Tibial nerve (tissue), 4 donors: ENCODE data around the gene ZKSCAN5. TPM values are rescaled to one million over a fixed set of nuclear protein-coding genes. Genes with fewer than 3 reads are reported as not detected.
"Not testable (repeated sequence)": the region's sequence is repeated elsewhere in the genome, so short reads cannot be mapped to it uniquely, and the experiment has no call there.

ENCODE experiments used
- DNase-seq, 2 donors: peaks; one replicate each; pipeline ENCODE4 v3.0.0-alpha.2; 2019; ENCODE audit warnings: low spot score in 2 of 2
- H3K27ac ChIP-seq, 4 donors: fragments of 200-600 bp; sonication (generic) in 3 of 4; one replicate each; pipeline ENCODE4 v1.5.1; 2017 to 2019; ENCODE audit warnings: mild to moderate bottlenecking in 1 of 4
- H3K27me3 ChIP-seq, 2 donors: fragments of 200-600 bp; sonication (generic) in 1 of 2; one replicate each; pipeline versions ENCODE4 v1.5.1 to v1.6.0; 2017 to 2019
- H3K36me3 ChIP-seq, 3 donors: fragments of 200-600 bp; sonication (generic); one replicate each; pipeline ENCODE4 v1.5.1; 2018 to 2019
- H3K4me1 ChIP-seq, 4 donors: fragments of 200-600 bp; sonication (generic) in 3 of 4; one replicate each; pipeline ENCODE4 v1.5.1; 2017 to 2019
- H3K4me3 ChIP-seq, 4 donors: fragments of 200-600 bp; sonication (generic) in 3 of 4; one replicate each; pipeline ENCODE4 v1.5.1; 2017 to 2019; ENCODE audit warnings: mild to moderate bottlenecking in 1 of 4, moderate library complexity in 1 of 4
- H3K9me3 ChIP-seq, 4 donors: fragments of 200-600 bp; sonication (generic) in 3 of 4; one replicate each; pipeline ENCODE4 v1.5.1; 2017 to 2019
- EP300 ChIP-seq, 2 donors: sonication (generic); formaldehyde crosslinking; IDR thresholded peaks; one replicate each; pipeline ENCODE4 v1.6.1; 2017; ENCODE audit warnings: antibody characterized with exemption in 2 of 2, mild to moderate bottlenecking in 1 of 2
- POLR2A ChIP-seq, 2 donors: fragments of 450-650 bp; IDR thresholded peaks; one replicate each; pipeline ENCODE4 v1.6.1; 2017; ENCODE audit warnings: antibody characterized with exemption in 2 of 2, mild to moderate bottlenecking in 2 of 2, moderate library complexity in 2 of 2
- WGBS, 2 donors: methylation state at CpG; one replicate each; pipeline ENCODE4 v1.1.5; 2018; 5-methylcytosine and 5-hydroxymethylcytosine counted together
- total RNA-seq, 4 donors: library from RNA; depleted of rRNA; stranded (reverse); fragments of >200 nt; gene quantifications; one replicate each; pipeline ENCODE4 v1.1.0, GENCODE V29; 2016
- TF ChIP-seq, protein P1 (sequence below), 5 experiments: fragments of 200-600 bp in 3 of 5; fragments of 450-650 bp in 2 of 5; sonication (generic) in 3 of 5; IDR thresholded peaks; one replicate each; pipeline ENCODE4 v1.5.1; 2016 to 2019; ENCODE audit warnings: antibody characterized with exemption in 5 of 5, mild to moderate bottlenecking in 3 of 5, moderate library complexity in 2 of 5

The ZKSCAN5 gene
- total RNA-seq, 4 donors from 2014 or later: 9.0 to 11.7 (median 9.9) TPM

- no peak for DNase-seq
- Histone ChIP-seq H3K27me3 (no peaks in the 10 kb centered on the region), H3K36me3 (peaks cover 0 to 66% (median 0%) of the 10 kb centered on the region in 3 donors), H3K4me1 (no peaks in the 10 kb centered on the region), H3K4me3 (no peak overlapping the region), H3K27ac (no peak overlapping the region), H3K9me3 (no peaks in the 10 kb centered on the region)
- TF ChIP-seq POLR2A (IDR thresholded peaks at IDR 0.05): no peak
- TF ChIP-seq EP300 (IDR thresholded peaks at IDR 0.05): no peak
- TF ChIP-seq, protein P1, sequence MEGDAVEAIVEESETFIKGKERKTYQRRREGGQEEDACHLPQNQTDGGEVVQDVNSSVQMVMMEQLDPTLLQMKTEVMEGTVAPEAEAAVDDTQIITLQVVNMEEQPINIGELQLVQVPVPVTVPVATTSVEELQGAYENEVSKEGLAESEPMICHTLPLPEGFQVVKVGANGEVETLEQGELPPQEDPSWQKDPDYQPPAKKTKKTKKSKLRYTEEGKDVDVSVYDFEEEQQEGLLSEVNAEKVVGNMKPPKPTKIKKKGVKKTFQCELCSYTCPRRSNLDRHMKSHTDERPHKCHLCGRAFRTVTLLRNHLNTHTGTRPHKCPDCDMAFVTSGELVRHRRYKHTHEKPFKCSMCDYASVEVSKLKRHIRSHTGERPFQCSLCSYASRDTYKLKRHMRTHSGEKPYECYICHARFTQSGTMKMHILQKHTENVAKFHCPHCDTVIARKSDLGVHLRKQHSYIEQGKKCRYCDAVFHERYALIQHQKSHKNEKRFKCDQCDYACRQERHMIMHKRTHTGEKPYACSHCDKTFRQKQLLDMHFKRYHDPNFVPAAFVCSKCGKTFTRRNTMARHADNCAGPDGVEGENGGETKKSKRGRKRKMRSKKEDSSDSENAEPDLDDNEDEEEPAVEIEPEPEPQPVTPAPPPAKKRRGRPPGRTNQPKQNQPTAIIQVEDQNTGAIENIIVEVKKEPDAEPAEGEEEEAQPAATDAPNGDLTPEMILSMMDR (IDR thresholded peaks at IDR 0.05): no peak
- WGBS, 2 donors: 94 to 95% methylated on average over 3 of the region's 3 CpGs
Observed at GRCh38 chr7:99571768-99572167, 67.3 kb downstream of the ZKSCAN5 start.

- H3K4me1 ChIP-seq: no peaks in the 10 kb centered on the region
- no peaks in the 10 kb centered on the region for H3K9me3 ChIP-seq
- no peak for DNase-seq
- WGBS, 2 donors: 69 to 75% methylated on average over 1 of the region's 1 CpG
- H3K27me3 ChIP-seq: no peaks in the 10 kb centered on the region
- H3K36me3 ChIP-seq: peaks cover 0 to 61% (median 0%) of the 10 kb centered on the region in 3 donors
- no peak overlapping the region for H3K4me3 ChIP-seq
- TF ChIP-seq EP300 (IDR thresholded peaks at IDR 0.05): no peak
- TF ChIP-seq, protein P1 (IDR thresholded peaks at IDR 0.05): no peak
- TF ChIP-seq POLR2A (IDR thresholded peaks at IDR 0.05): no peak
- H3K27ac ChIP-seq: no peak overlapping the region
Observed at GRCh38 chr7:99573257-99573656, 68.8 kb downstream of the ZKSCAN5 start.

DNA sequence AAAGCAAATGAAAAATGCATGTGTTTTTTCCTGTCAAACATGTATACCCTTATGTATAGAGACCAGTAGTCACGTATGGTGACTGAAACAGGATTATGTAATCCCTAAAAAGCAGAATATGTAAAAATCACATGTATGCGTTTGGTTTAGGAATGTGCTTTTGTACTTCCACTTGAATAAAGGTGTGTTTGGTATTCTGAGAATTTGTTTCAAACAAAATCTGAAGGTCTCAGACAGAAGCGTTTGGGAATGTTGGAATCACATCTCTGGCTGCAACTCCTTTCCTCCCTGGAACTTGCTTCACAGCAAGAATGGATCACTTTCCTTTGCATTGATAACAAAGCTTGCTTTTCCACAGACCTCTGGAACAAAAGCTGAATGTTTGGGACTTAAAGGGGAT is 71.8 kb downstream of the ZKSCAN5 start:
- no peaks in the 10 kb centered on the region for H3K9me3 ChIP-seq
- H3K27me3 ChIP-seq: no peaks in the 10 kb centered on the region
- DNase-seq: no peak
- TF ChIP-seq EP300 (IDR thresholded peaks at IDR 0.05) (no peak), POLR2A (IDR thresholded peaks at IDR 0.05) (no peak)
- TF ChIP-seq, protein P1 (IDR thresholded peaks at IDR 0.05): no peak
- no peak overlapping the region for H3K27ac ChIP-seq
- peaks cover 0 to 38% (median 0%) of the 10 kb centered on the region in 3 donors for H3K36me3 ChIP-seq
- WGBS, 2 donors: 64 to 74% methylated on average over 3 of the region's 3 CpGs
- no peak overlapping the region for H3K4me3 ChIP-seq
- peaks cover 0 to 20% (median 0%) of the 10 kb centered on the region in 4 donors for H3K4me1 ChIP-seq

- Histone ChIP-seq H3K36me3 (peaks cover 0 to 9% (median 0%) of the 10 kb centered on the region in 3 donors), H3K4me1 (peaks cover 0 to 20% (median 0%) of the 10 kb centered on the region in 4 donors), H3K4me3 (peak overlapping the region; percentile 45 to 73 (median 68)), H3K9me3 (no peaks in the 10 kb centered on the region), H3K27ac (peak overlapping the region in 1 of 4 donors; percentile 72), H3K27me3 (no peaks in the 10 kb centered on the region)
- TF ChIP-seq, protein P1 (IDR thresholded peaks at IDR 0.05): no peak
- TF ChIP-seq POLR2A (IDR thresholded peaks at IDR 0.05) (no peak), EP300 (IDR thresholded peaks at IDR 0.05) (no peak)
- DNase-seq: no peak
- WGBS, 2 donors: 37% methylated on average over 10 of the region's 10 CpGs
Observed at GRCh38 chr7:99579281-99579955, 75.0 kb downstream of the ZKSCAN5 start.

- no peaks in the 10 kb centered on the region for H3K9me3 ChIP-seq
- WGBS, 2 donors: 1 to 2% methylated on average over 52 to 54 of the region's 54 CpGs
- H3K36me3 ChIP-seq: peaks cover 0 to 3% (median 0%) of the 10 kb centered on the region in 3 donors
- peak overlapping the region in 2 of 4 donors; percentile 25 to 72 for H3K27ac ChIP-seq
- H3K4me3 ChIP-seq: peak overlapping the region; percentile 45 to 73 (median 68)
- H3K27me3 ChIP-seq: no peaks in the 10 kb centered on the region
- TF ChIP-seq EP300 (IDR thresholded peaks at IDR 0.05): no peak
- TF ChIP-seq POLR2A (IDR thresholded peaks at IDR 0.05): no peak
- TF ChIP-seq, protein P1 (IDR thresholded peaks at IDR 0.05): no peak
- H3K4me1 ChIP-seq: peaks cover 0 to 20% (median 0%) of the 10 kb centered on the region in 4 donors
- no peak for DNase-seq
Observed at GRCh38 chr7:99579956-99580777, 75.7 kb downstream of the ZKSCAN5 start.

- Histone ChIP-seq H3K4me3 (peak overlapping the region; percentile 45 to 73 (median 68)), H3K4me1 (peaks cover 0 to 20% (median 0%) of the 10 kb centered on the region in 4 donors), H3K27ac (peak overlapping the region in 2 of 4 donors; percentile 25 to 72)
- not testable (repeated sequence) for H3K9me3 ChIP-seq, DNase-seq, H3K36me3 ChIP-seq, H3K27me3 ChIP-seq
- 53 to 55% methylated on average over 4 of the region's 4 CpGs for WGBS, 2 donors
Observed at GRCh38 chr7:99580778-99581332, 76.4 kb downstream of the ZKSCAN5 start.
